Natural killer cell (primary cell): Measurements from ENCODE around the gene PRELP. TPM values are rescaled to one million over a fixed set of nuclear protein-coding genes. Genes with fewer than 3 reads are reported as not detected.

Experiments
- ATAC-seq, 3 donors: fragments of 150-1000 bp in 2 of 3; fragments of 200-7000 bp in 1 of 3; cut with Tn5 transposase; 1 replicate in 1 of 3; 2 replicates in 2 of 3; pipeline ENCODE4 v1.10.0; 2021; ENCODE audit warnings: mild to moderate bottlenecking in 2 of 3, moderate library complexity in 2 of 3
- DNase-seq, 2 donors: peaks; one replicate each; pipeline versions ENCODE4 v3.0.0 to v3.0.0-alpha.2; 2013 to 2021; ENCODE audit warnings: mixed read lengths in 1 of 2
- H3K27ac ChIP-seq: one replicate; pipeline ENCODE4 v1.5.1; 2013; ENCODE audit warnings: mild to moderate bottlenecking, low read length
- H3K27me3 ChIP-seq: one replicate; pipeline ENCODE4 v1.6.1; 2013; ENCODE audit warnings: low read length; ENCODE audit not compliant: control insufficient read depth, insufficient read depth
- H3K36me3 ChIP-seq: one replicate; pipeline ENCODE4 v1.6.1; 2013; ENCODE audit warnings: low read length; ENCODE audit not compliant: control insufficient read depth, insufficient read depth
- H3K4me1 ChIP-seq: one replicate; pipeline ENCODE4 v1.6.1; 2013; ENCODE audit warnings: low read length; ENCODE audit not compliant: control insufficient read depth, insufficient read depth
- H3K4me3 ChIP-seq: one replicate; pipeline ENCODE4 v1.5.1; 2013; ENCODE audit warnings: low read length
- H3K9me3 ChIP-seq: one replicate; pipeline ENCODE4 v1.6.1; 2013; ENCODE audit warnings: low read length; ENCODE audit not compliant: control insufficient read depth, insufficient read depth
- H3K27ac Mint-ChIP-seq, 2 donors: one replicate each; pipeline ENCODE4 v1.8.0; 2022; ENCODE audit warnings: mild to moderate bottlenecking in 2 of 2, mixed read lengths in 2 of 2, moderate library complexity in 1 of 2
- H3K27me3 Mint-ChIP-seq, 2 donors: one replicate each; pipeline ENCODE4 v1.8.0; 2022; ENCODE audit warnings: low read depth in 2 of 2, mixed read lengths in 2 of 2
- H3K36me3 Mint-ChIP-seq: one replicate; pipeline ENCODE4 v1.8.0; 2022; ENCODE audit warnings: mixed read lengths
- H3K4me1 Mint-ChIP-seq, 2 donors: one replicate each; pipeline ENCODE4 v1.8.0; 2022; ENCODE audit warnings: mixed read lengths in 2 of 2
- H3K4me3 Mint-ChIP-seq: one replicate; pipeline ENCODE4 v1.8.0; 2022; ENCODE audit warnings: mild to moderate bottlenecking, moderate library complexity, mixed read lengths
- H3K9me3 Mint-ChIP-seq, 2 donors: one replicate each; pipeline ENCODE4 v1.8.0; 2022; ENCODE audit warnings: mixed read lengths in 2 of 2
- WGBS: methylation state at CpG from one replicate; pipeline ENCODE4 v1.1.7; 2013; ENCODE audit warnings: missing lambda C conversion rate; ENCODE audit not compliant: insufficient coverage; 5-methylcytosine and 5-hydroxymethylcytosine counted together
- intact Hi-C: fragments of 100-400 bp; cut with micrococcal nuclease; formaldehyde crosslinking; loops from one replicate; pipeline ENCODE4 v1.14.2; 2022
- total RNA-seq, 4 donors: library from RNA; stranded (reverse); fragments of 120-200 nt in 1 of 4; gene quantifications; one replicate each; pipeline versions ENCODE4 v1.2.3 to v1.2.4, GENCODE V29; 2013 to 2022
- TF ChIP-seq, protein P1 (sequence below): fragments of 200-600 bp; IDR thresholded peaks from one replicate; pipeline ENCODE4 v1.8.0; 2022; ENCODE audit warnings: antibody characterized with exemption

PRELP gene
- total RNA-seq, 3 donors from 2014 or later (not counting 1 experiment from before 2014, with no cell fraction given) = not detected

DNA sequence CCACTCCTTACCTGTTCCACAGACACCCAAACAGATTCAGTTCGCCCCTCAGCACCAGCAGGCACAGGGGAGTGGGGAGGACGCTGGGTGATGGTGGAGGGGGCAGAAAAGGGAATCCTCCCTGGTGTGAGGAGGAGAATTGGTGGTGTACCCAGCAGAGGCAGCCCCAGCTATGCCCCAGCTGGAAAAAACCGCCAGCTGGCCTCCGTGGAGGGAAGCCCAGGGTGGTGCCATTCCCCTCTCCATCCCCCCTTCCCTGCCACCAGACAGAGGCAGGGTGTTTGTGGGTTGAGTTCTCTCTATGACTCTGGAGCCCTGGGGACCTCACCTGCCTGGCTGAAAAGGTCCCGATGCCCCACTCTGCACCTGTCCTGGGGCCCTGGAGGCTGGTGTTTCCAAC is 46.2 kb downstream of the PRELP start:
- no peaks in the 10 kb centered on the region for H3K36me3 Mint-ChIP-seq
- no peaks in the 10 kb centered on the region for H3K9me3 Mint-ChIP-seq
- 85% methylated on average over 3 of the region's 5 CpGs for whole genome bisulfite sequencing
- no peaks in the 10 kb centered on the region for H3K27me3 Mint-ChIP-seq
- no peak for ATAC-seq
- DNase-seq = no peak
- H3K4me1 ChIP-seq = no peaks in the 10 kb centered on the region
- no peak overlapping the region for H3K4me3 ChIP-seq
- intact Hi-C loops = no loop called here
- no peak overlapping the region for H3K4me3 Mint-ChIP-seq
- H3K27me3 ChIP-seq = no peaks in the 10 kb centered on the region
- no peak overlapping the region for H3K27ac ChIP-seq
- H3K9me3 ChIP-seq = no peaks in the 10 kb centered on the region
- H3K36me3 ChIP-seq = no peaks in the 10 kb centered on the region
- H3K27ac Mint-ChIP-seq = no peak overlapping the region
- TF ChIP-seq, protein P1, sequence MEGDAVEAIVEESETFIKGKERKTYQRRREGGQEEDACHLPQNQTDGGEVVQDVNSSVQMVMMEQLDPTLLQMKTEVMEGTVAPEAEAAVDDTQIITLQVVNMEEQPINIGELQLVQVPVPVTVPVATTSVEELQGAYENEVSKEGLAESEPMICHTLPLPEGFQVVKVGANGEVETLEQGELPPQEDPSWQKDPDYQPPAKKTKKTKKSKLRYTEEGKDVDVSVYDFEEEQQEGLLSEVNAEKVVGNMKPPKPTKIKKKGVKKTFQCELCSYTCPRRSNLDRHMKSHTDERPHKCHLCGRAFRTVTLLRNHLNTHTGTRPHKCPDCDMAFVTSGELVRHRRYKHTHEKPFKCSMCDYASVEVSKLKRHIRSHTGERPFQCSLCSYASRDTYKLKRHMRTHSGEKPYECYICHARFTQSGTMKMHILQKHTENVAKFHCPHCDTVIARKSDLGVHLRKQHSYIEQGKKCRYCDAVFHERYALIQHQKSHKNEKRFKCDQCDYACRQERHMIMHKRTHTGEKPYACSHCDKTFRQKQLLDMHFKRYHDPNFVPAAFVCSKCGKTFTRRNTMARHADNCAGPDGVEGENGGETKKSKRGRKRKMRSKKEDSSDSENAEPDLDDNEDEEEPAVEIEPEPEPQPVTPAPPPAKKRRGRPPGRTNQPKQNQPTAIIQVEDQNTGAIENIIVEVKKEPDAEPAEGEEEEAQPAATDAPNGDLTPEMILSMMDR = no peak
- H3K4me1 Mint-ChIP-seq = no peaks in the 10 kb centered on the region

DNA sequence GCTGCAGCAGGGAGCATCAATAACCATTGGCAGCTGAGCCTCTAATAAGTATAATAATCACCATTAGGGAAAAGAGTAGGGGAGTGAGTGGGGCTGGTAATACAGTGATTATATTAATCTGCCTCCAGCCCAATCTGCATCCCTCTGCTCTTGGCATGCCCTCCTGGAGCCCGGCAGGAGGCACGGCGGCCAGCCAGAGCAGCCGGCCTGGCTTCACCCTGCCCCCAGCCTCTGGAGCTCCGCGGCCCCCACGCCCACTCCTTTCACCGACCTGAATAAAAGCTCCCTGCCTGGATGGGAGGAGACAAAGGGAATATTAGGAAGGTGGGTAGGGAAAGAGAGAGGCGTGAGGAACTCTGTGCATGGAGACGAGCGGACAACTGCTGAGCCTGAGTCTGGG is 46.6 kb downstream of the PRELP start:
- WGBS = 92% methylated on average over 11 of the region's 11 CpGs
- Mint-ChIP-seq H3K36me3 (no peaks in the 10 kb centered on the region), H3K4me3 (no peak overlapping the region), H3K4me1 (no peaks in the 10 kb centered on the region), H3K27ac (no peak overlapping the region), H3K9me3 (no peaks in the 10 kb centered on the region), H3K27me3 (no peaks in the 10 kb centered on the region)
- Histone ChIP-seq H3K27ac (no peak overlapping the region), H3K4me3 (no peak overlapping the region), H3K36me3 (no peaks in the 10 kb centered on the region), H3K9me3 (no peaks in the 10 kb centered on the region), H3K27me3 (no peaks in the 10 kb centered on the region), H3K4me1 (no peaks in the 10 kb centered on the region)
- DNase-seq (no peak), ATAC-seq (no peak)
- TF ChIP-seq, protein P1 = no peak
- intact Hi-C loops = no loop called here

GRCh38 chr1:203523667-203524066 is 48.1 kb downstream of the PRELP start:
- H3K27ac Mint-ChIP-seq = no peak overlapping the region
- no peaks in the 10 kb centered on the region for H3K27me3 Mint-ChIP-seq
- intact Hi-C loops = no loop called here
- Histone ChIP-seq H3K9me3 (no peaks in the 10 kb centered on the region), H3K36me3 (no peaks in the 10 kb centered on the region), H3K4me1 (no peaks in the 10 kb centered on the region), H3K4me3 (no peak overlapping the region), H3K27me3 (no peaks in the 10 kb centered on the region), H3K27ac (no peak overlapping the region)
- ATAC-seq (no peak), DNase-seq (no peak)
- H3K4me3 Mint-ChIP-seq = no peak overlapping the region
- no peaks in the 10 kb centered on the region for H3K36me3 Mint-ChIP-seq
- H3K4me1 Mint-ChIP-seq = no peaks in the 10 kb centered on the region
- TF ChIP-seq, protein P1 = no peak
- H3K9me3 Mint-ChIP-seq = no peaks in the 10 kb centered on the region
- WGBS = 93% methylated on average over 6 of the region's 6 CpGs

DNA sequence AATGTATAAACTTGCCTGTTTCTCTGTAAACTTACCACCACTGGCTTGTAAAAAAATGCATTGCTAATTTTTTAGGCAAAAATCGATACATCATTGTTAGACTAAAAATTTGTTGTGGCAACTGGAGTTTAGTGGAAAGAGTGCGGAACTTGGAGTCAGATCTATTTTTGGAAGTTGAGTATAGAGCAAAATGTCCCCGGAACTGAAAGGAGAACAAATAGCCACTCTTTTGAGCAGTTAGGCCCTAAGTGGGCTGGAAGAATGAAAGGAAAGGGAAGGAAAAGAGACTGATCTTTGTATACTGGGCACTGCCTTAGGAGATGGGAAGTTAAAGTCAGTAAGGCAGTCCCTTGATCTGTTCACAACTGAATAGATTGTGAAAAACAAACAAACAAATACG is 48.5 kb downstream of the PRELP start:
- H3K27ac ChIP-seq = no peak overlapping the region
- 79% methylated on average over 4 of the region's 4 CpGs for WGBS

More for the DNA sequence above, 48.5 kb downstream of the PRELP start:
- no peak for ATAC-seq
- H3K36me3 Mint-ChIP-seq = no peaks in the 10 kb centered on the region
- intact Hi-C loops = no loop called here
- H3K4me1 Mint-ChIP-seq = no peaks in the 10 kb centered on the region
- Histone ChIP-seq H3K9me3 (no peaks in the 10 kb centered on the region), H3K27me3 (no peaks in the 10 kb centered on the region), H3K4me3 (no peak overlapping the region), H3K36me3 (no peaks in the 10 kb centered on the region), H3K4me1 (no peaks in the 10 kb centered on the region)
- no peak overlapping the region for H3K27ac Mint-ChIP-seq
- H3K4me3 Mint-ChIP-seq = no peak overlapping the region
- DNase-seq = no peak
- no peaks in the 10 kb centered on the region for H3K27me3 Mint-ChIP-seq
- TF ChIP-seq, protein P1 = no peak
- H3K9me3 Mint-ChIP-seq = no peaks in the 10 kb centered on the region
